Activated gamma-delta T cell (primary cell): Measurements from ENCODE around the gene TOM1.
"Not testable (repeated sequence)": the region's sequence is repeated elsewhere in the genome, so short reads cannot be mapped to it uniquely, and the experiment has no call there.

Experiments
- DNase-seq: peaks from one replicate; lab custom pipeline; 2025; lab: John Stamatoyannopoulos, UW

Gene TOM1

GRCh38 chr22:35394810-35395563 is 95.3 kb downstream of the TOM1 start:
- DNase-seq = no peak

- DNase-seq = not testable (repeated sequence)
These were observed 96.9 kb downstream of the TOM1 start for GRCh38 chr22:35396622-35397021.

GRCh38 chr22:35397095-35397904 is 97.6 kb downstream of the TOM1 start:
- no peak for DNase-seq
